ENCODE measurements around the gene CDC42BPA.

DNA sequence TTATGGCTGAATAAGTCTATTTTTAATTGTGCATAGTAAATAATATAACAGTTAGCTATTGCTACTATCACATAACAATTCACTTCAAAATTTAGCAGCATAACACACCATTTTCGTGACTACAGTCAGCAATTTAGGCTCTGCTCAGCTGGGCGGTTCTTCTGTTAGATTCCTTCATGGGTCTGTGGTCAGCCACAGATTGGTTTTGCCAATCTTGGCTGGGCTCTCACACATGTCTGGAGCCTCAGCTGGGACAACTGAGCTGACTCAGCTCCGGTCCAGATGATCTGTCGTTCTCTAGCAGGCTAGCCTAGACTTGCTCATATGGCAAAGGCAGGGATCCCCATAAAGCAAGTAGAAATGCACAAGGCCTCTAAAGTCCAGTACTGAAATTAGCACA, 15.1 kb upstream of the CDC42BPA start:
- TF ChIP-seq, protein P1, sequence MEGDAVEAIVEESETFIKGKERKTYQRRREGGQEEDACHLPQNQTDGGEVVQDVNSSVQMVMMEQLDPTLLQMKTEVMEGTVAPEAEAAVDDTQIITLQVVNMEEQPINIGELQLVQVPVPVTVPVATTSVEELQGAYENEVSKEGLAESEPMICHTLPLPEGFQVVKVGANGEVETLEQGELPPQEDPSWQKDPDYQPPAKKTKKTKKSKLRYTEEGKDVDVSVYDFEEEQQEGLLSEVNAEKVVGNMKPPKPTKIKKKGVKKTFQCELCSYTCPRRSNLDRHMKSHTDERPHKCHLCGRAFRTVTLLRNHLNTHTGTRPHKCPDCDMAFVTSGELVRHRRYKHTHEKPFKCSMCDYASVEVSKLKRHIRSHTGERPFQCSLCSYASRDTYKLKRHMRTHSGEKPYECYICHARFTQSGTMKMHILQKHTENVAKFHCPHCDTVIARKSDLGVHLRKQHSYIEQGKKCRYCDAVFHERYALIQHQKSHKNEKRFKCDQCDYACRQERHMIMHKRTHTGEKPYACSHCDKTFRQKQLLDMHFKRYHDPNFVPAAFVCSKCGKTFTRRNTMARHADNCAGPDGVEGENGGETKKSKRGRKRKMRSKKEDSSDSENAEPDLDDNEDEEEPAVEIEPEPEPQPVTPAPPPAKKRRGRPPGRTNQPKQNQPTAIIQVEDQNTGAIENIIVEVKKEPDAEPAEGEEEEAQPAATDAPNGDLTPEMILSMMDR (IDR thresholded peaks at IDR 0.05) = no peak
- TF ChIP-seq POLR2AphosphoS5 (IDR thresholded peaks at IDR 0.05) = no peak
- no peak for TF ChIP-seq POLR2A (IDR thresholded peaks at IDR 0.05)
- TF ChIP-seq EP300 (IDR thresholded peaks at IDR 0.05) = no peak

All from stomach (tissue), 4 donors.